Measurements from ENCODE around the gene HNF4A. TPM values are rescaled to one million over a fixed set of nuclear protein-coding genes. Genes with fewer than 3 reads are reported as not detected.

The HNF4A gene
- total RNA-seq, 2 experiments from 2014 or later: not detected

DNA sequence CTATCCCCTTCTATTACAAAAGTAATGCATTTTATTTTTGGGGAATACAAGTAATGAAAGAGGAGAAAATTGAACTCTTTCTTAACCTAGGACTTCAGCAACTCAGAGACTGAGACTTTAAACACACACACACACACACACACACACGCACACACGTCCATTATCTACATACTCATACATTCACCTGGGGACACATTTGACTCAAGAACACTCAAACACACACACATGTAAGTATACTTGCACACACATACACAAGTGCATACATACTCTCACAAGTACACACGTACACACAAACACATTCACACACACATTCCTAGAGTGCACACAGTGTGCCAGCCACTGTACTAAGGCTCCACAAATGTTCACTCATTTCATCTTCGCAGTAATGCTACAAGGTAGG is 20.8 kb upstream of the HNF4A start:
- H3K36me3 Mint-ChIP-seq (ENCODE audit: low read depth): no peaks in the 10 kb centered on the region
- H3K4me1 Mint-ChIP-seq (ENCODE audit: low read depth): no peaks in the 10 kb centered on the region
- POLR2A ChIA-PET: no interaction called here
- H3K4me3 Mint-ChIP-seq: no peak overlapping the region
- no peaks in the 10 kb centered on the region for H3K4me1 ChIP-seq (ENCODE audit: insufficient read depth, low read length)
- no peaks in the 10 kb centered on the region for H3K9me3 ChIP-seq (ENCODE audit: control insufficient read depth in 1 of 2, insufficient read depth in 1 of 2, low read length in 2 of 2)
- no peaks in the 10 kb centered on the region for H3K36me3 ChIP-seq (ENCODE audit: insufficient read depth, low read length)
- TF ChIP-seq, protein P1, sequence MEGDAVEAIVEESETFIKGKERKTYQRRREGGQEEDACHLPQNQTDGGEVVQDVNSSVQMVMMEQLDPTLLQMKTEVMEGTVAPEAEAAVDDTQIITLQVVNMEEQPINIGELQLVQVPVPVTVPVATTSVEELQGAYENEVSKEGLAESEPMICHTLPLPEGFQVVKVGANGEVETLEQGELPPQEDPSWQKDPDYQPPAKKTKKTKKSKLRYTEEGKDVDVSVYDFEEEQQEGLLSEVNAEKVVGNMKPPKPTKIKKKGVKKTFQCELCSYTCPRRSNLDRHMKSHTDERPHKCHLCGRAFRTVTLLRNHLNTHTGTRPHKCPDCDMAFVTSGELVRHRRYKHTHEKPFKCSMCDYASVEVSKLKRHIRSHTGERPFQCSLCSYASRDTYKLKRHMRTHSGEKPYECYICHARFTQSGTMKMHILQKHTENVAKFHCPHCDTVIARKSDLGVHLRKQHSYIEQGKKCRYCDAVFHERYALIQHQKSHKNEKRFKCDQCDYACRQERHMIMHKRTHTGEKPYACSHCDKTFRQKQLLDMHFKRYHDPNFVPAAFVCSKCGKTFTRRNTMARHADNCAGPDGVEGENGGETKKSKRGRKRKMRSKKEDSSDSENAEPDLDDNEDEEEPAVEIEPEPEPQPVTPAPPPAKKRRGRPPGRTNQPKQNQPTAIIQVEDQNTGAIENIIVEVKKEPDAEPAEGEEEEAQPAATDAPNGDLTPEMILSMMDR (IDR thresholded peaks at IDR 0.05): no peak
- intact Hi-C loops (cut with DNase I, micrococcal nuclease): no loop called here
- no peak overlapping the region for H3K27ac ChIP-seq (ENCODE audit: low read depth in 1 of 2, low read length in 2 of 2)
- peaks cover 21% of the 10 kb centered on the region for H3K27me3 Mint-ChIP-seq
- CTCF ChIA-PET: interaction anchor here (0.5 kb wide), 1 partner anchor 434 kb away, joined by 3 read pairs; no protein-coding TSS in a partner anchor
- H3K27ac Mint-ChIP-seq: no peak overlapping the region
- H3K4me3 ChIP-seq (ENCODE audit: low read length): no peak overlapping the region
- no peak for ATAC-seq (ENCODE audit: poor library complexity)
- no peaks in the 10 kb centered on the region for H3K9me3 Mint-ChIP-seq
- DNase-seq: no peak
- peaks cover 0 to 9% of the 10 kb centered on the region in 2 experiments for H3K27me3 ChIP-seq (ENCODE audit: control insufficient read depth in 1 of 2, insufficient read depth in 2 of 2, low read length in 2 of 2)

DNA sequence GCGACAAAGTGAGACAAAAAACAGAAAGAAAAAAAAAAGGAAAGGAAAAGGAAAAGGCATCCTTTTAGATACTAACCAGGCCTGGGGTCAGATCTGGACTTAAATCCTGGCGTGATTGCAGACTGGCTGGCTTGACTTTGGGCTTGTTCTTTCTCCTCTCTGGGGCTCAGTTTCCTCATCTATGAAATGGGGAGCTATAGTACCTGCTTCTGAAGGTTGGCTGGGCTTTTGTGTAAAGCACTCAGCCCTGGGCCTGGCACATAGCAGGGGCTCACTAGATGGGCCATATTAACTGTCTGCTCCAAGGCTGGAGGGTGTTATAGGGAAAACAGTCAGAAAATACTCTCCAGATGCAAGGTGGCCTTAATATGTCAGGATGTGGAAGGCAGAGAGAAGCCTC is 19.8 kb upstream of the HNF4A start:
- Histone ChIP-seq H3K9me3 (ENCODE audit: control insufficient read depth in 1 of 2, insufficient read depth in 1 of 2, low read length in 2 of 2) (no peaks in the 10 kb centered on the region), H3K27me3 (ENCODE audit: control insufficient read depth in 1 of 2, insufficient read depth in 2 of 2, low read length in 2 of 2) (peaks cover 0 to 9% of the 10 kb centered on the region in 2 experiments), H3K36me3 (ENCODE audit: insufficient read depth, low read length) (no peaks in the 10 kb centered on the region), H3K4me1 (ENCODE audit: insufficient read depth, low read length) (no peaks in the 10 kb centered on the region), H3K4me3 (ENCODE audit: low read length) (no peak overlapping the region), H3K27ac (ENCODE audit: low read depth in 1 of 2, low read length in 2 of 2) (no peak overlapping the region)
- Mint-ChIP-seq H3K27ac (no peak overlapping the region), H3K27me3 (peaks cover 21% of the 10 kb centered on the region), H3K36me3 (ENCODE audit: low read depth) (no peaks in the 10 kb centered on the region), H3K4me1 (ENCODE audit: low read depth) (no peaks in the 10 kb centered on the region), H3K9me3 (no peaks in the 10 kb centered on the region), H3K4me3 (no peak overlapping the region)
- CTCF ChIA-PET: no interaction called here
- intact Hi-C loops (cut with DNase I, micrococcal nuclease): no loop called here
- no peak for ATAC-seq (ENCODE audit: poor library complexity)
- TF ChIP-seq, protein P1 (IDR thresholded peaks at IDR 0.05): no peak
- DNase-seq: no peak
- POLR2A ChIA-PET: no interaction called here

DNA sequence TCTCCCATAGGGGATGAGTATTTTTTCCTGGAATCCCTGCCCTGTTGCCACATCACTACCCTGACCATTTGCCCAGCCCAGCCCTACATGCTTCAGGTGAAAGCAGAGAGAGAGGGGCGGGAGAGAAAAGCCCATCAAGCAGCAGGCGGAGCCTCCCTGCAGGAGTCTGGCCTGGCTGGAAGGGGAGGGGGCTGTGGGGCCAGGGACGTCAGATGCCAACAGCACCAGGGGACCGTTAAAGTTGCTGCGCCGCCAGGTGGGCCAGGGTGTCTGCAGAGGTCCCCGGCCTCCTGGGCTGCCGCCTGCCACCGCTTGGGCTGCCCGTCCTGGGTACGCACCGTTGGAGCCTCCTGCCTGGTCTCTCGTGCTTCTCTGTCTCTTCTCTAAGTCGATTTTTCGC is 19.4 kb upstream of the HNF4A start:
- Mint-ChIP-seq H3K27ac (no peak overlapping the region), H3K4me1 (ENCODE audit: low read depth) (no peaks in the 10 kb centered on the region), H3K27me3 (peaks cover 21% of the 10 kb centered on the region), H3K36me3 (ENCODE audit: low read depth) (no peaks in the 10 kb centered on the region), H3K9me3 (no peaks in the 10 kb centered on the region), H3K4me3 (no peak overlapping the region)
- Histone ChIP-seq H3K4me3 (ENCODE audit: low read length) (no peak overlapping the region), H3K27ac (ENCODE audit: low read depth in 1 of 2, low read length in 2 of 2) (no peak overlapping the region), H3K27me3 (ENCODE audit: control insufficient read depth in 1 of 2, insufficient read depth in 2 of 2, low read length in 2 of 2) (peaks cover 0 to 9% of the 10 kb centered on the region in 2 experiments), H3K4me1 (ENCODE audit: insufficient read depth, low read length) (no peaks in the 10 kb centered on the region), H3K9me3 (ENCODE audit: control insufficient read depth in 1 of 2, insufficient read depth in 1 of 2, low read length in 2 of 2) (no peaks in the 10 kb centered on the region), H3K36me3 (ENCODE audit: insufficient read depth, low read length) (no peaks in the 10 kb centered on the region)
- CTCF ChIA-PET: no interaction called here
- ATAC-seq (ENCODE audit: poor library complexity) (no peak), DNase-seq (no peak)
- POLR2A ChIA-PET: no interaction called here
- intact Hi-C loops (cut with DNase I, micrococcal nuclease): no loop called here
- TF ChIP-seq, protein P1 (IDR thresholded peaks at IDR 0.05): no peak

All from CD4-positive, alpha-beta T cell (primary cell).